Fibroblast of skin of right biceps (primary cell): ENCODE data around the gene GUCY1A1.

Source experiments
- DNase-seq: peaks from one replicate; pipeline ENCODE4 v3.0.0-alpha.2; 2013

GUCY1A1 gene

DNA sequence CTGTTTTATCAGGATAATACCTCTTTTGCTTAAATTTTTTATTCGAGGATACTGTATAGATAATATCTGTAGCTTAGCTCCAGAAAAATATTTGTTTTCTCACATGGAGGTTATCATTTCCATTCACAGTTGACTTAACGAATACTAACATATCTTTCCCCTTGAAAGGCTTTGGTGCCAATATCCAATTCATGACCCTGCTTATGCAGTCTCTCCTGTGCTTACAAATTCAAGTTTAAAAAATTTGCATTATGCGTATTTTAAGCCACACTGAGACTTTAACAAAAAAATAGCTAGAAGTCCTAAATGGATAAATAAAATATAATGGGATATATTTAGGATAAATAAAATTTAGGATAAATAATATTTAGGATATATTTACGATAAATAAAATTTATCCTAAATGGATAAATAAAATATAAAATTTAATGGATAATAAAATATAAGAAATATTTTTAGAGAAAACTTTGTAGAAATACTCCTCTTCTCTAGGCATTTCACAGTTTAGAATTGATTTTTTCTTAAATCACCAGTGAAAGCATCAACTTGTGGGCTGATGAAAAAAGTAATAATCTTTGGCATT is 114.7 kb downstream of the GUCY1A1 start:
- no peak for DNase-seq
